ENCODE results near the gene PLD4.

GRCh38 chr14:104887623-104888488, 36.8 kb upstream of the PLD4 start:
- TF ChIP-seq EZH2 (IDR thresholded peaks at IDR 0.05; ENCODE audit: borderline replicate concordance, low read depth, low read length, severe bottlenecking) (no peak), CTCF (IDR thresholded peaks at IDR 0.05; ENCODE audit: borderline replicate concordance, extremely low read depth, low read length, poor library complexity, severe bottlenecking) (no peak)
